Measurements from ENCODE around the gene PPM1L.
A peak's percentile ranks its signal among the peaks of the same experiment; 100 is the strongest.
"Not testable (repeated sequence)": the region's sequence is repeated elsewhere in the genome, so short reads cannot be mapped to it uniquely, and the experiment has no call there.

The PPM1L gene

DNA sequence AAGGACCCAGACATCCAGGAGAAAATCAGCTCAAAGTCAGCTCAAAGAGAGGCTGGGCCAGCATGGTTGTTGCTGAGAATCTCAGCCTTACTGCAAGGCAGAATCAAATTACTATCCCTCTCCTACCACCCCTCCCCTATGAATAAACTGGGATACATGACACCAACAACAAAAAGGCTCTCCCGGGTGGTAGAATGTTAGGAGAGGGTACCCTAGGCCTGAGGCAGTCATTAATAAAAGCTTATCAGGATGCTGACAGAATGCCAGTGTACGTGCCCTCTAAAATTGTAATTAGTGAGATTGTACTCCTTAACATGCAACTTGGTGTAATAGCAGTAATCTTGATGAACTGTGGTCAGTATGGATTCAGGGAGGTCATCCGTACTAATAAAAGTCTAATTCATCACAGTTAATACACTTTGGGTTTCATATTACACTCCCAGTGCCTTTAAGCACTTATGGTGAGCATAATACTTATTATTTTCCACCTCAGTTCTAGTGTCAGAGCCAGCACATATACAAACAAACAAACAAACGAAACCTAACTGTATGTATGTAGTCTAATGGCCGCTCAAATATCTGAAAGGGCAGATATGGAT is 272.6 kb downstream of the PPM1L start:
- DNase-seq (ENCODE audit: extremely low read depth, low read depth), result no peak
- TF ChIP-seq CTCF (IDR thresholded peaks at IDR 0.05; ENCODE audit: low read depth, low read length), result no peak

DNA sequence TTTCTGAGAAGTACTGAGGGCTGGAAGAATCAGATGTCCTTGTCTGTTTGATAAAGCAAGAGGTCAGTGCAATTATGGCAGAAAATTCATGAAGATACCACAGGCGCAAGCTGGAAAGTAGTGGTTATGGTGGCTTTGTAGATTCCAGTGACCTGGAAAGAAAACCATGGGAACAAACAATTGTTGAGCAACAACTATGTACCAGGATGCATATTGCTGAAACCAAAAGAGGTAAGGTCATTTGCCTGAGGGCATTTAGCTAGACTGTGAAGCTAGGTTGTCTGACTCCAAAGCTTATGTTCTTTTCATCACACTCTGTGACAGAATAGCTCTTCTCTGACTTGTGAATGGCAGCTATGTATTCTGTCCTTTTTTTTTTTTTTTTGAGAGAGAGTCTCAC is 275.1 kb downstream of the PPM1L start:
- no peak for TF ChIP-seq CTCF (IDR thresholded peaks at IDR 0.05; ENCODE audit: low read depth, low read length)
- DNase-seq (ENCODE audit: extremely low read depth, low read depth), result no peak

DNA sequence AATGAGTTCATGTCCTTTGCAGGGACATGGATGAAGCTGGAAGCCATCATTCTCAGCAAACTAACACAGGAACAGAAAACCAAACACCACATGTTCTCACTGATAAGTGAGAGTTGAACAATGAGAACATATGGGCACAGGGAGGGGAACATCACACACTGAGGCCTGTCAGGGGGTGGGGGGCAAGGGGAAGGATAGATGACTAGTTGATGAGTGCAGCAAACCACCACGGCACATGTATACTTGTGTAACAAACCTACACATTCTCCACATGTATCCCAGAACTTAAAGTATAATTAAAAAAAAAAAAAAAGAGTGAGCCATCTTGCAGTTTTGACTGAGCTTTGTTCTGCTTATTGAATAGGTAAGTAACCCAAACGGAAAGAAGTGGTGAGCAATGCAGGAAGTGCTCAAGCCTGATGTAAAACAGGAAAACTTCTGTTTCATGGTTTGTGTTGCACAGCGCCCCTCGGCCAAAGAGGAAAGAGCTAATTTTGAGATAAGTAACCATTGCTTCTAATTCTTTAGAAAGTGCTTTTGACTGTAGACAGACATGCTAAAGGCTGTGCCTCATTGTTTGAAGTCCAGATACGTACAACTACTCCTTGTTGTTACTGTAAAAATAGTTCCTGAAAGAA is 279.0 kb downstream of the PPM1L start:
- DNase-seq (ENCODE audit: extremely low read depth, low read depth), result not testable (repeated sequence)

DNA sequence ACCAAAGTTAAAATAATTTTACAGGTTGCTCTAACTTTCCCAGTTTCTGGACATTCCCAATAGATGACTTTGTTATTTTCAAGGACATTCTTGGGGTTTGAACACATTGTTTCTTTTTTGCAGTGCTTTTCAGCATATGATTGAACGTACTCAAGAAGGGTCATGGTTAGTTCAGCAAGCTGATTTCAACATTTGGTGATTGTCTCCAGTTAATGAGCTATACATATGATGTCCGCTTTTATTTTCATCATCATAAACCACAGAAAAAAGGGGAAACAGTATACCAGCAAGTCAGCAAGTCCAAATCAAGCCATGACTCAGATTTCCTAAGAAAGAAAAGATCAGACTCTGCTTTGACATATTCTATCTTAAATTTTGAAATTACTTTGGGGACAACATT is 279.7 kb downstream of the PPM1L start:
- no peak for TF ChIP-seq CTCF (IDR thresholded peaks at IDR 0.05; ENCODE audit: low read depth, low read length)
- DNase-seq (ENCODE audit: extremely low read depth, low read depth), result peak; percentile 66

DNA sequence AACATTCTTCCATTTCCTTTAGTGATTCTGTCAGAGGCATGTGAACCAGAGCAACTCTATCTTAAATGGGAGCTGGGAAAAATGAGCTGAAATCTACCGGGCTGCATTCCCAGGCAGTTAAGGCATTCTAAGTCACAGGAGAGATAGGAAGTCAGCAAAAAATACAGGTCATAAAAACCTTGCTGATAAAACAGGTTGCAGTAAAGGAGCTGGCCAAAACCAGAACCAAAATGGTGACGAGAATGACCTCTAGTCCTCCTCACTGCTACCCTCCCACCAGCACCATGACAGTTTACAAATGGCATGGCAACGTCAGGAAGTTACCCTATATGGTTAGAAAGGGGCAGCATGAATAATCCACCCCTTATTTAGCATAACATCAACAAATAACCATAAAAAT is 282.7 kb downstream of the PPM1L start:
- TF ChIP-seq CTCF (IDR thresholded peaks at IDR 0.05; ENCODE audit: low read depth, low read length), result no peak

DNA sequence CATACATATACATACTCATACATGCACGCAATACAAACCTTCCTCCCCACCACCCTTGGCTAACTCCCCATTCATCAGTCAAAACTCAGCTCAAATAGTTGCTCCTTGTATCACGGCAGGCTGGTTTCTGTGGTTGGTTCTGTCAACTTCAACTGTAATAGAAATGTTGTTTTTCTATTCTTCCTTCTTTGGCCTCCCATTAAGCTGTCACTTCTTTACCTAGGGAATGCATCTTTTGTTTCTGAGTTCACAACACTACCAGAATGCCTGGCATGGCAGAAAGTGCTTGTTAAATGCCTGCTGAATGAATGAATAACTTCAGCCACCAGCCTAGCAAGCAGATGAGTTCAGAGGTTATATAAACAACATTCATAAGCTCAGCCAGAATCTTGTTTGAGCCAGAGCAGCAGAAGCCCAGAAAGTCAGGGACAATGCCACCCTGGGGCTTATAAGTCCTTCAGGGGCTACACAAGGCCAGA is 286.0 kb downstream of the PPM1L start:
- no peak for TF ChIP-seq CTCF (IDR thresholded peaks at IDR 0.05; ENCODE audit: low read depth, low read length)
- no peak for DNase-seq (ENCODE audit: extremely low read depth, low read depth)

More for the DNA sequence above, 282.7 kb downstream of the PPM1L start:
- no peak for DNase-seq (ENCODE audit: extremely low read depth, low read depth)

DNA sequence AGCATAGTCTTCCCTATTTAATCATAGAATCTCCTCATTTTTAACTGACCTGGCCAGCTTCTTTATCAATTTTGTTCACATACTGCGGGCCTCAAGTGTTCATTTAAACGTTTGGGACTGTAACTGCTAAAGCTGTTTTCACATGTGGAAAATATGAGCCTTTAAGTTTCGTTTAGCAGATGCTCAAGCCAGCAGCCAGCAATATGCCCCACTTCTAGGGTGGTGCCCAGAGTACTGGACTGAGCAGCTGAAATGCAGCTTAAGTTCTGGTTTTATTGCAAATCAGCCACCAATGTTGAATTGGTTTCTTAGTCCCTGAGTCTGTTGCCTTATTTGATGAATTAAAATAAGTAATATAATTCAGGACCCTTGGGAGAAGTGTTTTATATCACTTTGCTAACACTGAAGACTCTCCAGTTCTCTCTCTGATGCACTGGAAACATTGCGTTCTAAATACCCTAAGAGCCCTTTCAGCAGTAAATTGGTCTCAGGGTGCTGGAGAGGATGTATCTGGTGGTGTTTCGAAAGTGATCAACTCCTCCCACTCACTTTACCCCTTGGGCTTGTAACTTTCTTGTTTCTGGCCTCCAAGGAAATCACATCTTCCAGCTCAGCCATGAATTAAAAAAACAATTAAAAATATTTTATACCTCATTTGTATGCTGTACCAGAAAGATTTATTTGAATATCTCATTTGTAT is 287.5 kb downstream of the PPM1L start:
- no peak for DNase-seq (ENCODE audit: extremely low read depth, low read depth)
- TF ChIP-seq CTCF (IDR thresholded peaks at IDR 0.05; ENCODE audit: low read depth, low read length), result no peak

Data from AG09319 (cell line).